K562 (cell line): ENCODE data around the gene CCDC178. TPM values are rescaled to one million over a fixed set of nuclear protein-coding genes. Genes with fewer than 3 reads are reported as not detected.

Source experiments
- ATAC-seq: fragments of 200-7000 bp; cut with Tn5 transposase; 3 replicates; pipeline ENCODE4 v1.9.1; 2020; ENCODE audit warnings: moderate library complexity
- BruUV-seq: library from RNA; stranded (reverse); fragments of 400-500 nt; replicated peaks from 2 replicates; lab custom pipeline; 2021; lab: Mats Ljungman, UMichigan
- CTCF ChIA-PET: fragments of 300-600 bp; formaldehyde crosslinking; extraction: SDS; loops from one replicate; lab custom pipeline; 2021; ENCODE audit warnings: low intra/inter-chr PET ratio; lab: Yijun Ruan, JAX
- POLR2A ChIA-PET: fragments of 300-600, 350-650 bp; sonication (Branson Sonifier 250); formaldehyde crosslinking; extraction: SDS; loops from one replicate; lab custom pipeline; 2021; ENCODE audit warnings: antibody characterized with exemption, inconsistent platforms; lab: Yijun Ruan, JAX
- DNase-seq, 4 experiments: peaks; one replicate each; pipeline versions ENCODE4 v3.0.0 to v3.0.0-alpha.2; 2011 to 2018; ENCODE audit warnings: low spot score in 3 of 4, mixed read lengths in 3 of 4; ENCODE audit errors: extremely low read depth in 1 of 4
- FAIRE-seq: peaks from 2 replicates; lab custom pipeline; 2011; peaks lifted over from hg19 to GRCh38; lab: Jason Lieb, UNC
- H2AFZ ChIP-seq: 2 replicates; pipeline ENCODE4 v1.6.0; 2011; ENCODE audit warnings: low read depth, low read length, control low read depth, inconsistent platforms
- H3K27ac ChIP-seq: fragments of 200-600 bp; 3 replicates; pipeline ENCODE4 v1.8.0; 2011; ENCODE audit warnings: low read depth, mild to moderate bottlenecking, control low read depth, inconsistent platforms, low read length, moderate library complexity, mixed read lengths; ENCODE audit errors: extremely low read depth
- H3K27me3 ChIP-seq, 2 experiments: fragments of 300-600 bp in 1 of 2; 2 replicates in 1 of 2; 3 replicates in 1 of 2; pipeline versions ENCODE4 v1.6.0 to v1.8.0; 2011; ENCODE audit warnings: inconsistent platforms in 2 of 2, low read length in 2 of 2, mild to moderate bottlenecking in 1 of 2, mixed read lengths in 1 of 2, moderate library complexity in 1 of 2; ENCODE audit not compliant: control insufficient read depth in 2 of 2, insufficient read depth in 2 of 2
- H3K36me3 ChIP-seq: fragments of 300-600 bp; 3 replicates; pipeline ENCODE4 v1.8.0; 2011; ENCODE audit warnings: mild to moderate bottlenecking, low read length, inconsistent platforms; ENCODE audit not compliant: control insufficient read depth, insufficient read depth
- H3K4me1 ChIP-seq, 2 experiments: fragments of 200-600 bp in 1 of 2; replicated peaks in 1 of 2; 2 replicates in 1 of 2; 3 replicates in 1 of 2; pipeline versions ENCODE4 v1.5.1 to v1.8.0; 2011; ENCODE audit warnings: inconsistent platforms in 2 of 2, low read length in 2 of 2, mild to moderate bottlenecking in 1 of 2, mixed read lengths in 1 of 2, moderate library complexity in 1 of 2; ENCODE audit not compliant: control insufficient read depth in 2 of 2, insufficient read depth in 2 of 2
- H3K4me2 ChIP-seq: 2 replicates; pipeline ENCODE4 v1.6.1; 2011; ENCODE audit warnings: low read length, control low read depth, inconsistent platforms, mixed read lengths; ENCODE audit not compliant: insufficient read depth
- H3K4me3 ChIP-seq: fragments of 200-600 bp; sonication (generic), shearing (Covaris generic); 2 replicates; pipeline ENCODE4 v1.5.1; 2016; ENCODE audit warnings: control low read depth, inconsistent platforms
- H3K79me2 ChIP-seq: fragments of 200-600 bp; 3 replicates; pipeline ENCODE4 v1.8.0; 2011; ENCODE audit warnings: low read length, inconsistent platforms; ENCODE audit not compliant: control insufficient read depth, insufficient read depth
- H3K9ac ChIP-seq, 2 experiments: 2 replicates each; pipeline versions ENCODE4 v1.6.0 to v1.6.1; 2011; ENCODE audit warnings: low read depth in 2 of 2, low read length in 2 of 2, control low read depth in 1 of 2, inconsistent platforms in 1 of 2, mild to moderate bottlenecking in 1 of 2, mixed read lengths in 1 of 2; ENCODE audit not compliant: insufficient read depth in 1 of 2
- H3K9me1 ChIP-seq: one replicate; pipeline ENCODE4 v1.6.0; 2011; ENCODE audit warnings: inconsistent platforms, mild to moderate bottlenecking, low read length, moderate library complexity; ENCODE audit not compliant: control insufficient read depth, insufficient read depth
- H3K9me3 ChIP-seq: replicated peaks from 2 replicates; pipeline ENCODE4 v1.5.1; 2011; ENCODE audit warnings: low read depth, low read length, inconsistent platforms; ENCODE audit not compliant: control insufficient read depth, insufficient read depth
- H4K20me1 ChIP-seq: replicated peaks from 2 replicates; pipeline ENCODE4 v1.6.1; 2011; ENCODE audit warnings: low read length, inconsistent platforms, mixed read lengths; ENCODE audit not compliant: control insufficient read depth, insufficient read depth
- BRD4 ChIP-seq: fragments of 200-600 bp; sonication (generic); IDR thresholded peaks from 2 replicates; pipeline ENCODE4 v1.6.1; 2017; ENCODE audit warnings: inconsistent platforms
- CAMTA2 ChIP-seq: fragments of 250-450 bp; sonication (Bioruptor Pico); conservative IDR thresholded peaks from 2 replicates; pipeline ENCODE4 v1.5.1; 2022
- CC2D1A ChIP-seq: fragments of 450-650 bp; IDR thresholded peaks from 2 replicates; pipeline ENCODE4 v1.6.1; 2017; ENCODE audit warnings: mild to moderate bottlenecking
- HNRNPUL1 ChIP-seq: fragments of 200-400 bp; formaldehyde crosslinking; IDR thresholded peaks from 2 replicates; pipeline ENCODE4 v1.6.1; 2017; ENCODE audit warnings: low read length
- MBD2 ChIP-seq: sonication (generic); IDR thresholded peaks from 2 replicates; pipeline ENCODE4 v1.6.1; 2016; ENCODE audit warnings: low read depth, borderline replicate concordance
- NELFE ChIP-seq: IDR thresholded peaks from 2 replicates; pipeline ENCODE4 v1.6.1; 2011; ENCODE audit warnings: mild to moderate bottlenecking; ENCODE audit not compliant: insufficient read depth, insufficient read length
- RB1 ChIP-seq: fragments of 450-650 bp; IDR thresholded peaks from 2 replicates; pipeline ENCODE4 v1.6.1; 2017; ENCODE audit warnings: low read depth, mild to moderate bottlenecking
- RFX1 ChIP-seq: fragments of 450-650 bp; IDR thresholded peaks from 2 replicates; pipeline ENCODE4 v1.6.1; 2016; ENCODE audit warnings: mild to moderate bottlenecking, moderate library complexity
- SP1 ChIP-seq: sonication (generic); formaldehyde crosslinking; IDR thresholded peaks from 2 replicates; pipeline ENCODE4 v1.8.1; 2022; ENCODE audit warnings: mild to moderate bottlenecking, missing genetic modification reagents
- TRIM24 ChIP-seq, 2 experiments: fragments of 450-650 bp; IDR thresholded peaks; 2 replicates each; pipeline ENCODE4 v1.6.1; 2016
- ZBTB8A ChIP-seq: fragments of 450-650 bp; IDR thresholded peaks from 2 replicates; pipeline ENCODE4 v1.6.1; 2018; ENCODE audit warnings: mild to moderate bottlenecking, moderate library complexity; ENCODE audit not compliant: partially characterized antibody
- ZFP36 ChIP-seq: fragments of 150-350 bp; IDR thresholded peaks from 2 replicates; pipeline ENCODE4 v1.6.1; 2018; ENCODE audit warnings: low read length, low read depth; ENCODE audit not compliant: partially characterized antibody
- ZNF41 ChIP-seq: fragments of 250-450 bp; sonication (Bioruptor Pico); conservative IDR thresholded peaks from 2 replicates; pipeline ENCODE4 v1.4.0; 2020; ENCODE audit warnings: mild to moderate bottlenecking
- ZNF707 ChIP-seq: fragments of 250-450 bp; sonication (Bioruptor Pico); conservative IDR thresholded peaks from 2 replicates; pipeline ENCODE4 v1.8.0; 2022; ENCODE audit warnings: inconsistent platforms, mild to moderate bottlenecking, moderate library complexity
- ZNF77 ChIP-seq: fragments of 250-450 bp; sonication (Bioruptor Pico); IDR thresholded peaks from 2 replicates; pipeline ENCODE4 v1.5.0; 2020
- in situ Hi-C: fragments of 300-500 bp; cut with MboI; formaldehyde crosslinking; loops from 4 replicates; pipeline ENCODE4 v1.15.0; 2018; ENCODE audit warnings: inconsistent platforms, mixed read lengths
- intact Hi-C: fragments of 100-400 bp; cut with micrococcal nuclease; formaldehyde crosslinking; loops from 2 replicates; pipeline ENCODE4 v1.14.2; 2022
- polyA plus RNA-seq, 8 experiments: library from polyadenylated mRNA; depleted of rRNA in 4 of 8; stranded (reverse) in 5 of 8; unstranded in 3 of 8; fragments of >200 nt; fragmentation: Nextera tagmentation in 2 of 8; fragmentation: Illumina TruSeq in 1 of 8; extraction: Ambion mirVana in 2 of 8; extraction: Trizol in 1 of 8; gene quantifications; 2 replicates each; pipeline versions ENCODE4 v1.2.1 to v1.2.3, GENCODE V29; 2011 to 2014; ENCODE audit warnings: inconsistent platforms in 1 of 8, missing spikeins in 1 of 8
- total RNA-seq, 7 experiments: library from RNA; depleted of rRNA in 6 of 7; stranded (reverse); fragments of >200 nt in 6 of 7; fragmentation: Illumina TruSeq in 2 of 7; extraction: Trizol in 2 of 7; gene quantifications; 2 replicates each; pipeline versions ENCODE4 v1.2.1 to v1.2.3, GENCODE V29; 2011 to 2021; ENCODE audit warnings: low replicate concordance in 1 of 7
- TF ChIP-seq, protein P1 (sequence below): fragments of 450-650 bp; IDR thresholded peaks from one replicate; pipeline ENCODE4 v1.6.1; 2018; ENCODE audit warnings: mild to moderate bottlenecking, moderate library complexity; ENCODE audit not compliant: partially characterized antibody
- TF ChIP-seq, protein P2 (sequence below): sonication (generic); formaldehyde crosslinking; IDR thresholded peaks from 2 replicates; pipeline ENCODE4 v1.9.0; 2022; ENCODE audit warnings: mild to moderate bottlenecking, missing genetic modification reagents
- TF ChIP-seq, protein P3 (sequence below): sonication (generic); formaldehyde crosslinking; IDR thresholded peaks from 2 replicates; pipeline ENCODE4 v1.8.1; 2023; ENCODE audit warnings: mild to moderate bottlenecking, missing genetic modification reagents
- TF ChIP-seq, protein P4 (sequence below): IDR thresholded peaks from 2 replicates; pipeline ENCODE4 v1.6.1; 2014; ENCODE audit warnings: antibody characterized with exemption

Gene CCDC178
- total and polyA plus RNA-seq, 9 of the 15 experiments (the other 6 are each of a cell fraction or from before 2014, with no cell fraction given) = 0.12 to 0.47 (median 0.15) TPM; not detected in 6

DNA sequence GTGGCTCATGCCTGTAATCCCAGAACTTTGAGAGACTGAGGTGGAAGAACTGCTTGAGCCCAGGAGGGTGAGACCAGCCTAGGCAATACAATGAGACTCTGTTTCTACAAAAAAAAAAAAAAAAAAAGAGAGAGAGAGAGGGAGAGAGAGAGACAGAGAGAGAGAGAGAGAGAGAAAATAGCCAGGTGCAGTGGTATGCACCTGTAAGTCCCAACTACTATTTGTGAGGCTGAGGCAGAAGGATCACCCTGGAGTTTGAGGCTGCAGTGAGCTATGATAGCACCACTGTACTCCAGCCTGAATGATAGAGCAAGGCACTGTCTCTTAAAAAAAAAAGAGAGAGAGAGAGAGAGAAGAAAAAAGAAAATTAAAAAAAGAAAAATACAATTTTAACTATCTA lies 245.7 kb downstream of the CCDC178 start:
- CTCF ChIA-PET = no interaction called here

More for the DNA sequence above, 245.7 kb downstream of the CCDC178 start:
- DNase-seq = no peak
- POLR2A ChIA-PET = no interaction called here
- no peaks in the 10 kb centered on the region for H3K9me1 ChIP-seq
- no peaks in the 10 kb centered on the region for H3K36me3 ChIP-seq
- no peaks in the 10 kb centered on the region for H4K20me1 ChIP-seq
- H3K79me2 ChIP-seq = no peaks in the 10 kb centered on the region
- no peak for FAIRE-seq
- H3K9me3 ChIP-seq = no peaks in the 10 kb centered on the region
- no peaks in the 10 kb centered on the region for H3K27me3 ChIP-seq
- no peak overlapping the region for H2AFZ ChIP-seq
- H3K4me3 ChIP-seq = no peak overlapping the region
- intact Hi-C loops = no loop called here
- H3K9ac ChIP-seq = no peak overlapping the region
- BruUV-seq = no TSS peak
- no peak overlapping the region for H3K27ac ChIP-seq
- H3K4me1 ChIP-seq = no peaks in the 10 kb centered on the region
- H3K4me2 ChIP-seq = no peak overlapping the region
- TF ChIP-seq CC2D1A = no peak
- TF ChIP-seq ZNF41 (CRISPR knock-in tag) = no peak
- TF ChIP-seq MBD2 = no peak
- TF ChIP-seq, protein P1, sequence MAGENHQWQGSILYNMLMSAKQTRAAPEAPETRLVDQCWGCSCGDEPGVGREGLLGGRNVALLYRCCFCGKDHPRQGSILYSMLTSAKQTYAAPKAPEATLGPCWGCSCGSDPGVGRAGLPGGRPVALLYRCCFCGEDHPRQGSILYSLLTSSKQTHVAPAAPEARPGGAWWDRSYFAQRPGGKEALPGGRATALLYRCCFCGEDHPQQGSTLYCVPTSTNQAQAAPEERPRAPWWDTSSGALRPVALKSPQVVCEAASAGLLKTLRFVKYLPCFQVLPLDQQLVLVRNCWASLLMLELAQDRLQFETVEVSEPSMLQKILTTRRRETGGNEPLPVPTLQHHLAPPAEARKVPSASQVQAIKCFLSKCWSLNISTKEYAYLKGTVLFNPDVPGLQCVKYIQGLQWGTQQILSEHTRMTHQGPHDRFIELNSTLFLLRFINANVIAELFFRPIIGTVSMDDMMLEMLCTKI = no peak
- TF ChIP-seq, protein P2, sequence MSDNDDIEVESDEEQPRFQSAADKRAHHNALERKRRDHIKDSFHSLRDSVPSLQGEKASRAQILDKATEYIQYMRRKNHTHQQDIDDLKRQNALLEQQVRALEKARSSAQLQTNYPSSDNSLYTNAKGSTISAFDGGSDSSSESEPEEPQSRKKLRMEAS (CRISPR knock-in tag) = no peak
- no peak for TF ChIP-seq RFX1
- TF ChIP-seq, protein P3, sequence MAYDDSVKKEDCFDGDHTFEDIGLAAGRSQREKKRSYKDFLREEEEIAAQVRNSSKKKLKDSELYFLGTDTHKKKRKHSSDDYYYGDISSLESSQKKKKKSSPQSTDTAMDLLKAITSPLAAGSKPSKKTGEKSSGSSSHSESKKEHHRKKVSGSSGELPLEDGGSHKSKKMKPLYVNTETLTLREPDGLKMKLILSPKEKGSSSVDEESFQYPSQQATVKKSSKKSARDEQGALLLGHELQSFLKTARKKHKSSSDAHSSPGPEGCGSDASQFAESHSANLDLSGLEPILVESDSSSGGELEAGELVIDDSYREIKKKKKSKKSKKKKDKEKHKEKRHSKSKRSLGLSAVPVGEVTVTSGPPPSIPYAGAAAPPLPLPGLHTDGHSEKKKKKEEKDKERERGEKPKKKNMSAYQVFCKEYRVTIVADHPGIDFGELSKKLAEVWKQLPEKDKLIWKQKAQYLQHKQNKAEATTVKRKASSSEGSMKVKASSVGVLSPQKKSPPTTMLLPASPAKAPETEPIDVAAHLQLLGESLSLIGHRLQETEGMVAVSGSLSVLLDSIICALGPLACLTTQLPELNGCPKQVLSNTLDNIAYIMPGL (CRISPR knock-in tag) = no peak
- TF ChIP-seq ZFP36 = no peak
- no peak for TF ChIP-seq SP1 (CRISPR knock-in tag)
- TF ChIP-seq RB1 = no peak
- TF ChIP-seq, protein P4, sequence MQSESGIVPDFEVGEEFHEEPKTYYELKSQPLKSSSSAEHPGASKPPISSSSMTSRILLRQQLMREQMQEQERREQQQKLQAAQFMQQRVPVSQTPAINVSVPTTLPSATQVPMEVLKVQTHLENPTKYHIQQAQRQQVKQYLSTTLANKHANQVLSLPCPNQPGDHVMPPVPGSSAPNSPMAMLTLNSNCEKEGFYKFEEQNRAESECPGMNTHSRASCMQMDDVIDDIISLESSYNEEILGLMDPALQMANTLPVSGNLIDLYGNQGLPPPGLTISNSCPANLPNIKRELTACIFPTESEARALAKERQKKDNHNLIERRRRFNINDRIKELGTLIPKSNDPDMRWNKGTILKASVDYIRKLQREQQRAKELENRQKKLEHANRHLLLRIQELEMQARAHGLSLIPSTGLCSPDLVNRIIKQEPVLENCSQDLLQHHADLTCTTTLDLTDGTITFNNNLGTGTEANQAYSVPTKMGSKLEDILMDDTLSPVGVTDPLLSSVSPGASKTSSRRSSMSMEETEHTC = no peak
- no peak for TF ChIP-seq CAMTA2 (CRISPR knock-in tag)
- TF ChIP-seq ZNF77 (CRISPR knock-in tag) = no peak
- no peak for TF ChIP-seq ZNF707 (CRISPR knock-in tag)
- TF ChIP-seq HNRNPUL1 = no peak
- no peak for TF ChIP-seq BRD4
- TF ChIP-seq NELFE = no peak
- no peak for TF ChIP-seq TRIM24 (IDR thresholded peaks at IDR 0.05)
- no peak for TF ChIP-seq ZBTB8A
- TF ChIP-seq, all 486 proteins: peak for 0
- no peak for ATAC-seq
- in situ Hi-C loops = no loop called here
